GM21717 (cell line): ENCODE measurements around the gene PRRX2.
"Not testable (repeated sequence)": the region's sequence is repeated elsewhere in the genome, so short reads cannot be mapped to it uniquely, and the experiment has no call there.

Experiments used
- ATAC-seq: cut with Tn5 transposase; IDR thresholded peaks from one replicate; pipeline ENCODE4 v1.9.1; 2021; ENCODE audit warnings: mild to moderate bottlenecking, moderate library complexity; ENCODE audit not compliant: unreplicated experiment

PRRX2 gene

DNA sequence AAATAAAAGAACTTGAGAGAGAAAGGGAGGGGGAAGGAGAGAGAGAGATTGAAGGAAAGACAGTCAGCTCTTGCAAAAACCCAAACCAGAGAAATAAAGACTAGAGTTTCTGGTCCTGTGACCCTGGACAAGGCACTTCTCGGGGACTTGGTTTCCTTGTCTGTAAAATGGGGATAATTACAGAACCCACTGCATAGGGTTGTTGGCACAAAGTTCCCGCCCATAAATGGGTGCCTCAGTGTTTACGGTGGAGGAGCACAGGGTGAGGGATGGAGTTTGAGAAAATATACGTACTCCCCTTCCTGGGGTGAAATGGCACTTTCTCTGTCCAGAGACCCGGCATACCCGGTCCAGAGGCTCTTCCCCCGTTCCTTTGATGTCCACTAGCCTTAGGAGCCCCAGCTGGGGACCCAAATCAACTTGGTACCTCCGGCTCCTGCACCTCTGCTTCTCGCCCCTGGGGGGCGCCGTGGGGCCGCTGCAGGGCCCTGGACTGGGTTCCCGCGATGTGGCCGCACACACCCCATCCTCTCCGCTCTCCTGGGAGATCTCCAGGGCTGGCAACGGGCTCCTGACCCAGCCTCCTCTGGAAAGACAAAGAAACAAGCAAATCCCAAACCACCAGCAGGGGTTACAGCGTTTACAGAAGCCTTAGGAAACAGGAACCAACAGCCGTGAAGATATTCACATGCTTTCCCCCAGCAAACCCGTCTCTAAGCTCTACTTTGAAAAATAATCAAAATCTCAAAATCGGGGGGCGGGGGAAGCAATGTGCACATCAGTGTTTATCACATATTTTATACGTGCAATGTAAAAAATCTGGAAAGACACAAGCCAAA, 61.1 kb downstream of the PRRX2 start:
- no peak for ATAC-seq

GRCh38 chr9:129728744-129729143, 63.3 kb downstream of the PRRX2 start:
- no peak for ATAC-seq

GRCh38 chr9:129731477-129732085, 66.1 kb downstream of the PRRX2 start:
- no peak for ATAC-seq

- ATAC-seq: no peak
Observed at GRCh38 chr9:129732100-129732499, 66.7 kb downstream of the PRRX2 start.

DNA sequence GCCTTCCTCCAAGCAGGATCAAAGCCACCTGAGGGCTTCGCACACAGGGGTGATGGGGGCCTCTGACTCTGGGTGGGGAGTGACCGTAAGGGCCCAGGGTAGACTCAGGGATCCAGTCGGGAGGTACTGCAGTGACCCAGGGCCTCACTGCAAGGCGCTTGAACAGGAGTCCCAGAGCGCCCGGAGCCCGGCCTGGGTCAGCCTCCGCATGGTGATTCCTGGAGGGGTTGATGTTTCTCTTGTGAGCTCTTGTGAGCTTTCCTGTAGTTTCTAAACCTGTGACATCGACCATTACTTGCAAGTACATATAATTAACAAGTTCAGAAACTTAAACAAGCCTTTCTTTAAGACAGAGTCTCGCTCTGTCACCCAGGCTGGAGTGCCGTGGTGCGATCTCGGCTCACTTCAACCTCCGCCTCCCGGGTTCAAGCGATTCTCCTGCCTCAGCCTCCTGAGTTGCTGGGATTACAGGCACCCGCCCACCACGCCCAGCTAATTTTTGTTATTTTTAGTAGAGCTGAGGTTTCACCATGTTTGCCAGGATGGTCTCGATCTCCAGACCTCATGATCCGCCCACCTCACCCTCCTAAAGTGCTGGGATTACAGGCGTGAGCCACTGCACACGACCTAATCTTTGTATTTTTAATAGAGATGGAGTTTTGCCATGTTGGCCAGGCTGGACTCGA, 67.6 kb downstream of the PRRX2 start:
- ATAC-seq: no peak

GRCh38 chr9:129733632-129733953, 68.1 kb downstream of the PRRX2 start:
- no peak for ATAC-seq

DNA sequence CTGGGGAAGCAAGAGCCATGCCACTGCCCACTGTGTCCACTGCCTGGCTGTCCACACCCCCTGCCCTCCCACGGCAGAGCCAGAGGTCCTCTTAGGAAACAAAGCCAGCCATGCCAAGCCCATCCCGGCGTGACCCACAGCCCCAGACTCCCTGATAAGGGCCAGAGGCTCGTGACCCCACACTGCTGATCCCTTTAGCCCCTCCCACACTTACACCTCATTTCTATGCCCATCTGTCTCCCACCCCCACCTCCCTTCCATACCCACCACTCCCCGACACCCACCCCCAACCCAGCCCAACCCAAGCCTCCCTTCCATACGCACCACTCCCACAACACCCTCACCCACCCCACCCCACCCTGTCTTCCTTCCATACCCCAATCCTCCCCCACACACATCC, 70.1 kb downstream of the PRRX2 start:
- no peak for ATAC-seq

- ATAC-seq: no peak
Observed at GRCh38 chr9:129736334-129736733, 70.9 kb downstream of the PRRX2 start.

GRCh38 chr9:129737479-129738274, 72.2 kb downstream of the PRRX2 start:
- no peak for ATAC-seq

- no peak for ATAC-seq
Observed at GRCh38 chr9:129739432-129739831, 74.0 kb downstream of the PRRX2 start.

DNA sequence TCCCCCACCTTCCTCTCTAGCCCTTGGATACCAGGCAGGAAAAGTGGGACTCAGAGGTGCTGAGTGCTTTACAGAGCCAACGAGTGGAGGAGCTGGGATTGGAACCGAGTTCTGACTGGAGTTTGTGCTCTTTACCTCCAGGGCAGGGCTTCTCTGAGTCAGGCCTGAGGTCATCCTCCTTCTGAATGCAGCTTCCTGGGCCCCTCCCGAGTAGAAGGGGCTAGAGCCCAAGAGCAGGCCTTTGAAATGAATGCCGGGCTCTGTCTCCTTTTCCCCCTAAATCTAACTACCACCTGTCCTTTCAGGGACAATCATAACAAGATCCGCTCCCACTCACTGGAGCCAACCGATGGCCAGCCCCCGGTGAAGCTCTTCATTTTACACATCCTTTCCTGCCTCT, 74.7 kb downstream of the PRRX2 start:
- no peak for ATAC-seq

DNA sequence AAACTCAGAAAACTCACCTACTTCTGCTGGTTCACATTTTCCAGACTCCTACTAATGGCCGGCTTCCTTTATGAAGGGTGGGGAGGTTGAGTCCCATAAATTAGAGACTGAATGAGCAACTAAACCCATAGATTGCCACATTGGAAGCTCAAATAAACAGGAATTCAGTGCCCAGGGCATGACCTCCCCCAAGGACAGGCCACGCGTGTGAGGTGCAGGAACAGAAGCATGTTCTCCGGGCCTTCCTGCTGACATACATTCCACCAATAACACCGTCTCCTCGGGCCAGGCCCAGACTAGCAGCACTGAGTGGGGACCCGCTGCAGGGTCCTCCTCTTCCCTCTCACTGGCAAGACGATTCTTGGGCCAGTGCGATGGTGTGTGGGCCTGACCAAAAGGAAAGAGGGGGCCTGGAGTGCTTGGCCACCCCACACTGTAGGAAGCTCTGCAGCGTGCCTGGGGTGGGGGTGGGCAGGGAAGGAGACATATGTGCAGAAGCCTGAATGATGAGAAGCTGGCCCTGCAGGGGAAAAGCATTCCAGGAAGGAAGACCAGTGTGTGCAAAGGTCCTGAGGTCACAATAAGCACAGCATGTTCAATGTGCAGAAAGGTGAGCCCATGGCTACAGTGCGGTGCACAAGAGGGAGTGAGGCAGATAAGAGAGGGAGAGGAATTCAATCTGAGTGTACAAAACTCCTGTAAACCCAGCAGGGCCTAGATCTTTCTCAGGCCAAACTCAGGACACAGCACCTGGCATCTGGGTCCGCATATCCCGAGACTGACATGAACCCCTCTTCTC, 75.4 kb downstream of the PRRX2 start:
- no peak for ATAC-seq

DNA sequence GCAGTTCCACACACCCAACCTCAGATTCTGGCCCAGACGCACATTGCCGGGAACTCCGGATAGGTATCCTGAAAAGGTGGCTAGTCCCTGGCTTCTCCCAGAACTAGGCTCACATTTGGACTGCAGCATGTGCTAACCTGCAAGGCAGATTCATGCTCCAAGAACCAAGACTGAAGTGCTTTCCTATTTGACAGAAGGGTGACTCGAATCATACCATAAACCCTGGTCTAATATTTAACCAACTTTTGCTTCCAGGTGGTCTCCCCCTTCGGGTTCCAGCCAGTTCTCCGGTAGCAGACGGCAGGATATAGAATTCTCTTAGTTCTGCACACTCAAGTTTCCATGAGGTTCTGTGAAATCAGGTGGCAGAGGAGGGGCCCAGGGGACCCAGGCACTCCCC, 79.8 kb downstream of the PRRX2 start:
- no peak for ATAC-seq

- ATAC-seq: no peak
Observed at GRCh38 chr9:129746092-129746777, 80.8 kb downstream of the PRRX2 start.

- ATAC-seq: no peak
Observed at GRCh38 chr9:129748249-129748648, 82.8 kb downstream of the PRRX2 start.

- not testable (repeated sequence) for ATAC-seq
Observed at GRCh38 chr9:129749052-129749451, 83.6 kb downstream of the PRRX2 start.

GRCh38 chr9:129749575-129749974, 84.1 kb downstream of the PRRX2 start:
- no peak for ATAC-seq

DNA sequence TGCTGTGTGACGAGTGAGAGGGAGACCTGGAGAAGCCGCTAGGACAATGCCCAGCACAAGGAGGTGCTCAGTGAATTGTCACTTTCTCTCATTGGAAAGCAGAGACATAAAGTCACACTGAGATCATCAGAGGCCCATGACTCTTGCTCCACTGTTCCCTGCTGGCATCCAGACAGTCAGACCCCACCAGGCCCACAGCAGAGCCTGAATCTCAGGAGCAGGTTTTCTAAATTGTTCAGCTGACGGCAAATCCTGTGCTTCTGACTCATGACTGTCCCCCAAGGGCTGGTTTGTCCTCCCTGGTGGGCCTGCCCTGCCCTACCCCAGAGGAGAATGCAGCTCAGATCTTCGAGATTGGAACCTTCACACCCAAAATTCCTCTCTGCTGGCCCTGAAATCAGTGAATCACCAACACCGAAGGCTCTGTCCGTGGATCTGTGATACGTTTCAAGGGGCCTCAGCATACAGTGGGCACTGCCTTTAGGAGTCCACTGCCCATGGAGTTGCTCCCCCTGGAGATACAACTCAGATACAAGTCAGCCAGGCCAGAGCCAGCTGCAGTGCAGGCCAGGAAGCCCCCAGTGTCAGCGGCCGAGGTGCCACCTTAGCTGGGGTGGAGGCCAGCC, 84.7 kb downstream of the PRRX2 start:
- no peak for ATAC-seq
